SK-N-SH (cell line): ENCODE measurements around the gene CRYBG1. TPM values are rescaled to one million over a fixed set of nuclear protein-coding genes. Genes with fewer than 3 reads are reported as not detected.

ENCODE experiments used
- CTCF ChIA-PET: fragments of 300-600, 350-600 bp; formaldehyde crosslinking; extraction: SDS; loops from one replicate; lab custom pipeline; 2021; lab: Yijun Ruan, JAX
- POLR2A ChIA-PET: fragments of 350-600 bp; sonication (Branson Sonifier 250); formaldehyde crosslinking; extraction: SDS; loops from one replicate; lab custom pipeline; 2020; ENCODE audit warnings: antibody characterized with exemption, inconsistent platforms; lab: Yijun Ruan, JAX
- DNase-seq: peaks from one replicate; pipeline ENCODE4 v3.0.0; 2012
- H2AFZ ChIP-seq: fragments of 200-600 bp; sonication (generic); 2 replicates; pipeline ENCODE4 v1.8.1; 2016; ENCODE audit warnings: antibody characterized with exemption, mild to moderate bottlenecking, low read depth
- H3F3A ChIP-seq: fragments of 200-600 bp; sonication (generic); replicated peaks from 2 replicates; pipeline ENCODE3; 2016; ENCODE audit warnings: antibody characterized with exemption, mild to moderate bottlenecking; ENCODE audit not compliant: insufficient read depth
- H3K27ac ChIP-seq, 2 experiments: fragments of 200-500 bp in 1 of 2; fragments of 200-600 bp in 1 of 2; sonication (Bioruptor generic) in 1 of 2; sonication (generic), shearing (Covaris generic) in 1 of 2; 2 replicates each; pipeline versions ENCODE4 v1.5.1 to v1.6.1; 2014 to 2016; ENCODE audit warnings: low read depth in 2 of 2, inconsistent platforms in 1 of 2, low read length in 1 of 2, mild to moderate bottlenecking in 1 of 2, mixed read lengths in 1 of 2
- H3K27me3 ChIP-seq: fragments of 200-600 bp; sonication (generic), shearing (Covaris generic); 2 replicates; pipeline ENCODE4 v1.6.1; 2016; ENCODE audit warnings: mixed run types; ENCODE audit not compliant: insufficient read depth
- H3K36me3 ChIP-seq, 2 experiments: fragments of 200-500 bp in 1 of 2; fragments of 200-600 bp in 1 of 2; sonication (Bioruptor generic) in 1 of 2; sonication (generic) in 1 of 2; replicated peaks in 1 of 2; 2 replicates each; pipeline versions ENCODE3 to v1.5.1; 2014 to 2016; ENCODE audit warnings: low read length in 1 of 2, mild to moderate bottlenecking in 1 of 2; ENCODE audit not compliant: insufficient read depth in 2 of 2, control insufficient read depth in 1 of 2
- H3K4me1 ChIP-seq, 2 experiments: fragments of 200-500 bp in 1 of 2; fragments of 200-600 bp in 1 of 2; sonication (Bioruptor generic) in 1 of 2; sonication (generic), shearing (Covaris generic) in 1 of 2; 2 replicates each; pipeline versions ENCODE4 v1.5.1 to v1.6.1; 2014 to 2016; ENCODE audit warnings: low read depth in 1 of 2, low read length in 1 of 2, mixed run types in 1 of 2; ENCODE audit not compliant: insufficient read depth in 2 of 2, control insufficient read depth in 1 of 2
- H3K4me2 ChIP-seq: fragments of 200-600 bp; sonication (generic), shearing (Covaris generic); 2 replicates; pipeline ENCODE4 v1.6.1; 2017; ENCODE audit warnings: mixed run types
- H3K4me3 ChIP-seq, 2 experiments: fragments of 200-500 bp in 1 of 2; fragments of 200-600 bp in 1 of 2; sonication (Bioruptor generic) in 1 of 2; sonication (generic), shearing (Covaris generic) in 1 of 2; 2 replicates each; pipeline versions ENCODE4 v1.5.1 to v1.8.1; 2014 to 2016; ENCODE audit warnings: low read depth in 2 of 2, inconsistent platforms in 1 of 2, low read length in 1 of 2, mild to moderate bottlenecking in 1 of 2, mixed read lengths in 1 of 2, moderate library complexity in 1 of 2
- H3K79me2 ChIP-seq: fragments of 200-600 bp; sonication (generic); 2 replicates; pipeline ENCODE4 v1.8.1; 2017; ENCODE audit warnings: mild to moderate bottlenecking; ENCODE audit not compliant: insufficient read depth
- H3K9ac ChIP-seq: fragments of 200-600 bp; sonication (generic); 2 replicates; pipeline ENCODE4 v1.6.1; 2017; ENCODE audit warnings: mixed run types
- H3K9me2 ChIP-seq: fragments of 200-600 bp; sonication (generic); 2 replicates; pipeline ENCODE4 v1.6.1; 2017; ENCODE audit warnings: mixed run types
- H3K9me3 ChIP-seq: fragments of 200-600 bp; sonication (generic); 2 replicates; pipeline ENCODE4 v1.6.1; 2017; ENCODE audit warnings: mixed run types, mild to moderate bottlenecking, moderate library complexity
- H4K20me1 ChIP-seq: fragments of 200-600 bp; sonication (generic); 2 replicates; pipeline ENCODE4 v1.6.1; 2017; ENCODE audit warnings: mild to moderate bottlenecking, mixed run types; ENCODE audit not compliant: insufficient read depth
- CHD2 ChIP-seq: fragments of 150-350 bp; IDR thresholded peaks from 2 replicates; pipeline ENCODE4 v1.6.1; 2018; ENCODE audit warnings: low read length; ENCODE audit not compliant: partially characterized antibody
- CTCF ChIP-seq: fragments of 200-600 bp; sonication (generic); IDR thresholded peaks from 2 replicates; pipeline ENCODE4 v1.6.1; 2017; ENCODE audit warnings: antibody characterized with exemption, mild to moderate bottlenecking, moderate library complexity
- EZH2phosphoT487 ChIP-seq: fragments of 200-600 bp; sonication (generic); IDR thresholded peaks from 2 replicates; pipeline ENCODE4 v1.6.1; 2017; ENCODE audit warnings: low read depth, mixed run types, mild to moderate bottlenecking, antibody characterized with exemption, moderate library complexity, borderline replicate concordance
- FOSL2 ChIP-seq: IDR thresholded peaks from 2 replicates; pipeline ENCODE4 v1.4.0; 2012; ENCODE audit warnings: low read depth, mild to moderate bottlenecking, moderate library complexity, borderline replicate concordance
- FOXJ3 ChIP-seq: sonication (generic); formaldehyde crosslinking; IDR thresholded peaks from 2 replicates; pipeline ENCODE4 v1.5.1; 2020; ENCODE audit warnings: mild to moderate bottlenecking, missing genetic modification reagents
- GABPA ChIP-seq: IDR thresholded peaks from 2 replicates; pipeline ENCODE4 v1.4.0; 2012; ENCODE audit warnings: low read depth, mild to moderate bottlenecking
- JUND ChIP-seq: IDR thresholded peaks from 2 replicates; pipeline ENCODE4 v1.4.0; 2012
- MAX ChIP-seq: IDR thresholded peaks from 2 replicates; pipeline ENCODE4 v1.4.0; 2012; ENCODE audit warnings: low read depth
- NFIC ChIP-seq: IDR thresholded peaks from 2 replicates; pipeline ENCODE4 v1.4.0; 2012; ENCODE audit warnings: borderline replicate concordance
- PBX3 ChIP-seq: IDR thresholded peaks from 2 replicates; pipeline ENCODE4; 2012
- RCOR1 ChIP-seq: fragments of 150-350 bp; IDR thresholded peaks from 2 replicates; pipeline ENCODE4 v1.6.1; 2017; ENCODE audit warnings: antibody characterized with exemption, low read length
- REST ChIP-seq: IDR thresholded peaks from 2 replicates; pipeline ENCODE4 v1.6.1; 2012; ENCODE audit warnings: mild to moderate bottlenecking, low read depth, low read length, moderate library complexity
- RFX5 ChIP-seq: IDR thresholded peaks from 2 replicates; pipeline ENCODE4 v1.6.1; 2012; ENCODE audit warnings: mild to moderate bottlenecking, improper control_type of control experiment, low read length
- SIN3A ChIP-seq: IDR thresholded peaks from 2 replicates; pipeline ENCODE4 v1.6.1; 2012; ENCODE audit warnings: low read depth, mild to moderate bottlenecking, low read length, moderate library complexity, borderline replicate concordance
- SMC3 ChIP-seq: IDR thresholded peaks from 2 replicates; pipeline ENCODE4 v1.6.1; 2012; ENCODE audit warnings: low read depth, low read length, improper control_type of control experiment
- TAF1 ChIP-seq: IDR thresholded peaks from 2 replicates; pipeline ENCODE4 v1.6.1; 2012; ENCODE audit warnings: low read depth, mild to moderate bottlenecking, low read length, moderate library complexity, borderline replicate concordance
- TCF12 ChIP-seq: IDR thresholded peaks from 2 replicates; pipeline ENCODE4 v1.4.0; 2012
- TEAD4 ChIP-seq: IDR thresholded peaks from 2 replicates; pipeline ENCODE4 v1.4.0; 2012; ENCODE audit warnings: mild to moderate bottlenecking, borderline replicate concordance; ENCODE audit not compliant: insufficient read depth
- YY1 ChIP-seq: IDR thresholded peaks from 2 replicates; pipeline ENCODE4 v1.4.0; 2012; ENCODE audit warnings: low read depth, mild to moderate bottlenecking
- WGBS: methylation state at CpG from one replicate; pipeline ENCODE4 v1.1.6; 2017; ENCODE audit warnings: low lambda C conversion rate; 5-methylcytosine and 5-hydroxymethylcytosine counted together
- polyA plus RNA-seq, 3 experiments: library from polyadenylated mRNA; depleted of rRNA; stranded (reverse); fragments of >200 nt; gene quantifications; 2 replicates each; pipeline ENCODE4 v1.2.3, GENCODE V29; 2012
- TF ChIP-seq, protein P1 (sequence below): IDR thresholded peaks from 2 replicates; pipeline ENCODE4 v1.4.0; 2012; ENCODE audit warnings: low read depth, borderline replicate concordance
- TF ChIP-seq, protein P2 (sequence below): IDR thresholded peaks from 2 replicates; pipeline ENCODE4 v1.4.0; 2012; ENCODE audit warnings: low read depth, borderline replicate concordance

Gene CRYBG1
- polyA plus RNA-seq, 1 of the 3 experiments (the other 2 are of a cell fraction) = 13.8 TPM

DNA sequence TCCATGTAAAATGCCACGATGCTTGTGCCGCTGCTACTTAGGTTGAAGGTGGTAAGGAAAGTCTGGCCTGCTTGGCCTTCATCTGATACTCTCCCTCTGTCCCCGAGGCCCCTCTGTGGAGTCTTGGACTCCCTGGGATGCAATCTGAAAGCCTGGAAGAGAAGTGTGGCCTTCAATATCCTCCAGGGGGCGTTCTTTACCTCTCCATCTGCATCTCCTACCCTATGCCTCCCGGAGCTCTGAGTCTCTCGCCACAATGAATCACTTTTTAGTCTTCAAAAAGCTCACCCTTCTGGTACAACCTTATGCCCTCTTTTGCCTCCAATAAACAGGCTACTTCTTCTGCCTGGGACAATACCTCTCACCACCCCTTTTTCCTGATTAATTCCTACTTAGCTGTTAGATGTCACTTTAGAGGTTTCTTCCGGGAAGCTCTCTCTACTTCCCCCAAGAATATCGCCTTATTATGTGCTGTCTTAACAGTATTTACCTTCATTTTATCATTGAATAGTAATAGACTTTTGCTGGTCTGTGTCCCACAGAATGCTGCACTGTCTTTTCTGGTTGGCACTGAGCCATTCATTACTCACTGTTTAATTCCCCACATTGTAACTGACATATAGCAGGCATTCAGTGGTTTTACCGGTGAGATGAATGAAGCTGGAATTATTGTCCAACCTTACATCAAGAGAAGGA lies 21.0 kb upstream of the CRYBG1 start (continued):
- TF ChIP-seq MAX (no peak), JUND (no peak), TAF1 (no peak), TEAD4 (no peak), GABPA (no peak), FOXJ3 (CRISPR knock-in tag) (no peak), FOSL2 (no peak), RCOR1 (no peak), TCF12 (peak; percentile 46; the same call in 1 of the 2 replicates), PBX3 (peak; percentile 30; the same call in 1 of the 2 replicates), RFX5 (no peak), EZH2phosphoT487 (no peak)

GRCh38 chr6:106347219-106347618 lies 13.3 kb upstream of the CRYBG1 start:
- H3K36me3 ChIP-seq = no peaks in the 10 kb centered on the region
- ChIA-PET CTCF (interaction anchor here (0.6 to 5.7 kb wide), 5 partner anchors 8 to 632 kb away, joined by 3 to 28 read pairs (median 4); partner anchors contain the start of gene CRYBG1), POLR2A (interaction anchor here (1.0 kb wide), 1 partner anchor 22 kb away, joined by 3 read pairs; the partner anchor contains the start of gene ATG5)
- WGBS = 36% methylated on average over 1 of the region's 1 CpG
- H3K79me2 ChIP-seq = no peaks in the 10 kb centered on the region
- no peak for DNase-seq
- H3K27ac ChIP-seq = no peak overlapping the region
- no peaks in the 10 kb centered on the region for H3K27me3 ChIP-seq
- no peaks in the 10 kb centered on the region for H3K9me2 ChIP-seq
- no peak overlapping the region for H3K4me2 ChIP-seq
- H3K4me1 ChIP-seq = no peaks in the 10 kb centered on the region
- H3K9me3 ChIP-seq = peaks cover 2% of the 10 kb centered on the region; the same call in 1 of the 2 replicates
- H3F3A ChIP-seq = no peaks in the 10 kb centered on the region
- TF ChIP-seq NFIC (no peak), SIN3A (no peak), CTCF (no peak), YY1 (no peak), REST (no peak), SMC3 (no peak), TAF1 (no peak), CHD2 (no peak), JUND (no peak), FOSL2 (no peak)
- TF ChIP-seq, protein P1, sequence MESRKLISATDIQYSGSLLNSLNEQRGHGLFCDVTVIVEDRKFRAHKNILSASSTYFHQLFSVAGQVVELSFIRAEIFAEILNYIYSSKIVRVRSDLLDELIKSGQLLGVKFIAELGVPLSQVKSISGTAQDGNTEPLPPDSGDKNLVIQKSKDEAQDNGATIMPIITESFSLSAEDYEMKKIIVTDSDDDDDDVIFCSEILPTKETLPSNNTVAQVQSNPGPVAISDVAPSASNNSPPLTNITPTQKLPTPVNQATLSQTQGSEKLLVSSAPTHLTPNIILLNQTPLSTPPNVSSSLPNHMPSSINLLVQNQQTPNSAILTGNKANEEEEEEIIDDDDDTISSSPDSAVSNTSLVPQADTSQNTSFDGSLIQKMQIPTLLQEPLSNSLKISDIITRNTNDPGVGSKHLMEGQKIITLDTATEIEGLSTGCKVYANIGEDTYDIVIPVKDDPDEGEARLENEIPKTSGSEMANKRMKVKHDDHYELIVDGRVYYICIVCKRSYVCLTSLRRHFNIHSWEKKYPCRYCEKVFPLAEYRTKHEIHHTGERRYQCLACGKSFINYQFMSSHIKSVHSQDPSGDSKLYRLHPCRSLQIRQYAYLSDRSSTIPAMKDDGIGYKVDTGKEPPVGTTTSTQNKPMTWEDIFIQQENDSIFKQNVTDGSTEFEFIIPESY = no peak
- TF ChIP-seq, protein P2, sequence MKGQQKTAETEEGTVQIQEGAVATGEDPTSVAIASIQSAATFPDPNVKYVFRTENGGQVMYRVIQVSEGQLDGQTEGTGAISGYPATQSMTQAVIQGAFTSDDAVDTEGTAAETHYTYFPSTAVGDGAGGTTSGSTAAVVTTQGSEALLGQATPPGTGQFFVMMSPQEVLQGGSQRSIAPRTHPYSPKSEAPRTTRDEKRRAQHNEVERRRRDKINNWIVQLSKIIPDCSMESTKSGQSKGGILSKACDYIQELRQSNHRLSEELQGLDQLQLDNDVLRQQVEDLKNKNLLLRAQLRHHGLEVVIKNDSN = no peak
- H4K20me1 ChIP-seq = no peaks in the 10 kb centered on the region
- H3K9ac ChIP-seq = no peak overlapping the region
- H3K4me3 ChIP-seq = no peak overlapping the region
- no peak overlapping the region for H2AFZ ChIP-seq
